Natural killer cell treated with Interleukin-12 subunit alpha and Interleukin-12 subunit beta and Interleukin-15 and Interleukin-18, amount 100 ng/mL, for 72 hours (primary cell): ENCODE data around the gene ACTRT2. TPM values are rescaled to one million over a fixed set of nuclear protein-coding genes. Genes with fewer than 3 reads are reported as not detected.

Experiments used
- ATAC-seq, 2 donors: fragments of 150-1000 bp; cut with Tn5 transposase in 1 of 2; sonication (Bioruptor Pico), chemical (Tn5 transposase) in 1 of 2; 2 replicates each; pipeline ENCODE4 v1.10.0; 2021
- DNase-seq: peaks from one replicate; pipeline ENCODE4 v3.0.0; 2022; ENCODE audit warnings: low spot score
- H3K27ac Mint-ChIP-seq, 2 donors: 1 replicate in 1 of 2; 2 replicates in 1 of 2; pipeline ENCODE4 v1.8.0; 2022; ENCODE audit warnings: mixed read lengths in 2 of 2, mild to moderate bottlenecking in 1 of 2, moderate library complexity in 1 of 2
- H3K27me3 Mint-ChIP-seq, 2 donors: 1 replicate in 1 of 2; 2 replicates in 1 of 2; pipeline ENCODE4 v1.8.0; 2022; ENCODE audit warnings: mixed read lengths in 2 of 2
- H3K36me3 Mint-ChIP-seq: one replicate; pipeline ENCODE4 v1.8.0; 2022; ENCODE audit warnings: mixed read lengths
- H3K4me1 Mint-ChIP-seq, 2 donors: 1 replicate in 1 of 2; 2 replicates in 1 of 2; pipeline ENCODE4 v1.8.0; 2022; ENCODE audit warnings: low read depth in 2 of 2, mixed read lengths in 2 of 2, mild to moderate bottlenecking in 1 of 2
- H3K4me3 Mint-ChIP-seq: one replicate; pipeline ENCODE4 v1.8.0; 2022; ENCODE audit warnings: mixed read lengths
- H3K9me3 Mint-ChIP-seq: 2 replicates; pipeline ENCODE4 v1.8.0; 2022; ENCODE audit warnings: mixed read lengths
- total RNA-seq, 2 donors: library from RNA; stranded (reverse); gene quantifications; one replicate each; pipeline ENCODE4 v1.2.3, GENCODE V29; 2022

The ACTRT2 gene
- total RNA-seq, 2 donors from 2014 or later, result not detected

- H3K27me3 Mint-ChIP-seq, result no peaks in the 10 kb centered on the region
- H3K4me1 Mint-ChIP-seq, result no peaks in the 10 kb centered on the region
- DNase-seq, result peak; percentile 56
- no peak for ATAC-seq
- H3K4me3 Mint-ChIP-seq, result no peak overlapping the region
- no peaks in the 10 kb centered on the region for H3K36me3 Mint-ChIP-seq
- H3K27ac Mint-ChIP-seq, result no peak overlapping the region
- H3K9me3 Mint-ChIP-seq, result no peaks in the 10 kb centered on the region
These were observed 11.9 kb downstream of the ACTRT2 start for GRCh38 chr1:3033040-3033789.

- no peak overlapping the region for H3K27ac Mint-ChIP-seq
- no peak overlapping the region for H3K4me3 Mint-ChIP-seq
- H3K9me3 Mint-ChIP-seq, result no peaks in the 10 kb centered on the region
- no peak for ATAC-seq
- H3K36me3 Mint-ChIP-seq, result no peaks in the 10 kb centered on the region
- H3K4me1 Mint-ChIP-seq, result no peaks in the 10 kb centered on the region
- no peaks in the 10 kb centered on the region for H3K27me3 Mint-ChIP-seq
- no peak for DNase-seq
These were observed 12.5 kb downstream of the ACTRT2 start for GRCh38 chr1:3033790-3034090.

GRCh38 chr1:3034162-3034561, 12.9 kb downstream of the ACTRT2 start:
- DNase-seq (peak; percentile 50), ATAC-seq (no peak)
- no peaks in the 10 kb centered on the region for H3K36me3 Mint-ChIP-seq
- H3K27me3 Mint-ChIP-seq, result no peaks in the 10 kb centered on the region
- H3K27ac Mint-ChIP-seq, result no peak overlapping the region
- no peak overlapping the region for H3K4me3 Mint-ChIP-seq
- no peaks in the 10 kb centered on the region for H3K4me1 Mint-ChIP-seq
- H3K9me3 Mint-ChIP-seq, result no peaks in the 10 kb centered on the region

- Mint-ChIP-seq H3K9me3 (no peaks in the 10 kb centered on the region), H3K27ac (no peak overlapping the region), H3K36me3 (no peaks in the 10 kb centered on the region), H3K27me3 (no peaks in the 10 kb centered on the region), H3K4me1 (no peaks in the 10 kb centered on the region), H3K4me3 (no peak overlapping the region)
- DNase-seq (peak; percentile 55), ATAC-seq (no peak)
These were observed 13.7 kb downstream of the ACTRT2 start for GRCh38 chr1:3034728-3035562.

GRCh38 chr1:3035563-3036446, 14.5 kb downstream of the ACTRT2 start:
- no peak overlapping the region for H3K27ac Mint-ChIP-seq
- ATAC-seq, result no peak
- no peaks in the 10 kb centered on the region for H3K4me1 Mint-ChIP-seq
- no peaks in the 10 kb centered on the region for H3K27me3 Mint-ChIP-seq
- no peaks in the 10 kb centered on the region for H3K36me3 Mint-ChIP-seq
- no peaks in the 10 kb centered on the region for H3K9me3 Mint-ChIP-seq
- no peak for DNase-seq
- no peak overlapping the region for H3K4me3 Mint-ChIP-seq

- no peaks in the 10 kb centered on the region for H3K9me3 Mint-ChIP-seq
- ATAC-seq, result no peak
- H3K27ac Mint-ChIP-seq, result no peak overlapping the region
- H3K27me3 Mint-ChIP-seq, result no peaks in the 10 kb centered on the region
- H3K4me3 Mint-ChIP-seq, result no peak overlapping the region
- no peaks in the 10 kb centered on the region for H3K4me1 Mint-ChIP-seq
- H3K36me3 Mint-ChIP-seq, result no peaks in the 10 kb centered on the region
- peak; percentile 53 for DNase-seq
These were observed 15.4 kb downstream of the ACTRT2 start for GRCh38 chr1:3036447-3037280.

GRCh38 chr1:3037281-3038040, 16.2 kb downstream of the ACTRT2 start:
- Mint-ChIP-seq H3K9me3 (no peaks in the 10 kb centered on the region), H3K4me1 (no peaks in the 10 kb centered on the region), H3K36me3 (no peaks in the 10 kb centered on the region), H3K27me3 (no peaks in the 10 kb centered on the region), H3K27ac (no peak overlapping the region), H3K4me3 (no peak overlapping the region)
- ATAC-seq (no peak), DNase-seq (peak; percentile 52)

- Mint-ChIP-seq H3K36me3 (no peaks in the 10 kb centered on the region), H3K27me3 (no peaks in the 10 kb centered on the region), H3K4me1 (no peaks in the 10 kb centered on the region), H3K4me3 (no peak overlapping the region), H3K27ac (no peak overlapping the region), H3K9me3 (no peaks in the 10 kb centered on the region)
- ATAC-seq (no peak), DNase-seq (peak; percentile 46)
These were observed 16.9 kb downstream of the ACTRT2 start for GRCh38 chr1:3038113-3038551.

- Mint-ChIP-seq H3K27me3 (no peaks in the 10 kb centered on the region), H3K4me1 (no peaks in the 10 kb centered on the region), H3K36me3 (no peaks in the 10 kb centered on the region), H3K9me3 (no peaks in the 10 kb centered on the region), H3K4me3 (no peak overlapping the region), H3K27ac (no peak overlapping the region)
- ATAC-seq (no peak), DNase-seq (peak; percentile 29)
These were observed 17.4 kb downstream of the ACTRT2 start for GRCh38 chr1:3038571-3039181.

GRCh38 chr1:3040004-3040403, 18.7 kb downstream of the ACTRT2 start:
- ATAC-seq (peak in 1 of 2 donors; percentile 25), DNase-seq (peak; percentile 37)
- H3K9me3 Mint-ChIP-seq, result no peaks in the 10 kb centered on the region
- no peaks in the 10 kb centered on the region for H3K36me3 Mint-ChIP-seq
- no peak overlapping the region for H3K27ac Mint-ChIP-seq
- H3K4me1 Mint-ChIP-seq, result no peaks in the 10 kb centered on the region
- peaks cover 7% of the 10 kb centered on the region in 2 donors for H3K27me3 Mint-ChIP-seq
- no peak overlapping the region for H3K4me3 Mint-ChIP-seq

- ATAC-seq (no peak), DNase-seq (peak; percentile 41)
- Mint-ChIP-seq H3K27ac (no peak overlapping the region), H3K27me3 (peaks cover 17 to 25% of the 10 kb centered on the region in 2 donors), H3K9me3 (no peaks in the 10 kb centered on the region), H3K4me3 (no peak overlapping the region), H3K4me1 (no peaks in the 10 kb centered on the region), H3K36me3 (no peaks in the 10 kb centered on the region)
These were observed 21.2 kb downstream of the ACTRT2 start for GRCh38 chr1:3042481-3042880.

GRCh38 chr1:3049164-3049563, 27.9 kb downstream of the ACTRT2 start:
- Mint-ChIP-seq H3K27ac (no peak overlapping the region), H3K9me3 (peaks cover 5% of the 10 kb centered on the region), H3K27me3 (peaks cover 29 to 49% of the 10 kb centered on the region in 2 donors), H3K4me3 (no peak overlapping the region), H3K4me1 (peaks cover 3 to 6% of the 10 kb centered on the region in 2 donors), H3K36me3 (peaks cover 4% of the 10 kb centered on the region)
- DNase-seq, result peak; percentile 51
- ATAC-seq, result no peak
